Retinal pigment epithelial cell (primary cell): ENCODE results near the gene RGS9BP.
"Not testable (repeated sequence)": the region's sequence is repeated elsewhere in the genome, so short reads cannot be mapped to it uniquely, and the experiment has no call there.

Experiments
- DNase-seq: peaks from one replicate; pipeline ENCODE4 v3.0.0-alpha.2; 2010; ENCODE audit warnings: low read depth
- H3K4me3 ChIP-seq: 2 replicates; pipeline ENCODE4 v1.5.1; 2011; ENCODE audit warnings: mild to moderate bottlenecking, low read length, control low read depth, moderate library complexity
- CTCF ChIP-seq: conservative IDR thresholded peaks from 2 replicates; pipeline ENCODE4 v1.5.1; 2011; ENCODE audit warnings: low read depth, low read length, control low read depth, inconsistent platforms

RGS9BP gene

GRCh38 chr19:32708457-32708856, 32.8 kb downstream of the RGS9BP start:
- DNase-seq: no peak
- no peak overlapping the region for H3K4me3 ChIP-seq
- no peak for TF ChIP-seq CTCF

- no peak overlapping the region for H3K4me3 ChIP-seq
- TF ChIP-seq CTCF: no peak
- DNase-seq: no peak
Observed at GRCh38 chr19:32709032-32709431, 33.4 kb downstream of the RGS9BP start.

- no peak for TF ChIP-seq CTCF
- no peak overlapping the region for H3K4me3 ChIP-seq
- no peak for DNase-seq
Observed at GRCh38 chr19:32711747-32712146, 36.1 kb downstream of the RGS9BP start.

- not testable (repeated sequence) for DNase-seq, H3K4me3 ChIP-seq
Observed at GRCh38 chr19:32716203-32716602, 40.6 kb downstream of the RGS9BP start.

- H3K4me3 ChIP-seq: no peak overlapping the region
- DNase-seq: no peak
- no peak for TF ChIP-seq CTCF
Observed at GRCh38 chr19:32717496-32717895, 41.8 kb downstream of the RGS9BP start.

GRCh38 chr19:32718286-32718685, 42.6 kb downstream of the RGS9BP start:
- H3K4me3 ChIP-seq: no peak overlapping the region
- TF ChIP-seq CTCF: no peak
- DNase-seq: no peak

- TF ChIP-seq CTCF: peak; percentile 2
- no peak within 1 kb of the TSS for H3K4me3 ChIP-seq
- DNase-seq: no peak
Observed at GRCh38 chr19:32719611-32720059, 44.0 kb downstream of the RGS9BP start, which contains the start of gene TDRD12. TSS of gene TDRD12 (plus strand) at chr19:32719767. CDS start at chr19:32720073, 306 bp downstream.
